SK-N-SH treated with all-trans-retinoic acid at 6 μM for 48 hours (cell line): Measurements from ENCODE around the gene PPP4R4.

Source experiments
- ARNTL ChIP-seq: fragments of 450-650 bp; formaldehyde crosslinking; IDR thresholded peaks from 2 replicates; pipeline ENCODE4 v1.5.0; 2020; ENCODE audit warnings: low read depth, mild to moderate bottlenecking, moderate library complexity, borderline replicate concordance
- CREB5 ChIP-seq: fragments of 250-450 bp; sonication (Bioruptor Pico); IDR thresholded peaks from 2 replicates; pipeline ENCODE4 v1.5.1; 2020; ENCODE audit warnings: low read depth, mild to moderate bottlenecking, moderate library complexity
- CSDC2 ChIP-seq: fragments of 250-450 bp; sonication (Bioruptor Pico); IDR thresholded peaks from 2 replicates; pipeline ENCODE4 v1.5.0; 2020; ENCODE audit warnings: mild to moderate bottlenecking, moderate library complexity
- CSRNP3 ChIP-seq: fragments of 250-450 bp; sonication (Bioruptor Pico); IDR thresholded peaks from 2 replicates; pipeline ENCODE4 v1.5.1; 2021; ENCODE audit warnings: mild to moderate bottlenecking, moderate library complexity
- ESRRG ChIP-seq: fragments of 250-450 bp; sonication (Bioruptor Pico); IDR thresholded peaks from 2 replicates; pipeline ENCODE4 v1.6.1; 2021; ENCODE audit warnings: mild to moderate bottlenecking
- ISL1 ChIP-seq: fragments of 250-450 bp; sonication (Bioruptor Pico); IDR thresholded peaks from 2 replicates; pipeline ENCODE4 v2.1.2; 2022; ENCODE audit warnings: mild to moderate bottlenecking, moderate library complexity
- PATZ1 ChIP-seq: fragments of 250-450 bp; sonication (Bioruptor Pico); IDR thresholded peaks from 2 replicates; pipeline ENCODE4 v1.8.0; 2020; ENCODE audit warnings: mild to moderate bottlenecking, moderate library complexity, borderline replicate concordance
- POU6F1 ChIP-seq: fragments of 250-450 bp; sonication (Bioruptor Pico); IDR thresholded peaks from 2 replicates; pipeline ENCODE4 v1.8.0; 2021; ENCODE audit warnings: low read depth, mild to moderate bottlenecking, moderate library complexity, borderline replicate concordance
- TOX ChIP-seq: fragments of 250-450 bp; sonication (Bioruptor Pico); IDR thresholded peaks from 2 replicates; pipeline ENCODE4 v1.8.0; 2021; ENCODE audit warnings: mild to moderate bottlenecking, moderate library complexity, borderline replicate concordance
- ZFP3 ChIP-seq: fragments of 250-450 bp; sonication (Bioruptor Pico); IDR thresholded peaks from 2 replicates; pipeline ENCODE4 v1.5.0; 2020; ENCODE audit warnings: mild to moderate bottlenecking, moderate library complexity
- ZFP30 ChIP-seq: fragments of 450-650 bp; formaldehyde crosslinking; IDR thresholded peaks from 2 replicates; pipeline ENCODE4 v1.5.0; 2022; ENCODE audit warnings: mild to moderate bottlenecking, moderate library complexity
- ZNF70 ChIP-seq: fragments of 450-650 bp; formaldehyde crosslinking; IDR thresholded peaks from 2 replicates; pipeline ENCODE4 v1.5.0; 2020; ENCODE audit warnings: mild to moderate bottlenecking, moderate library complexity

GRCh38 chr14:94177806-94178205, 3.7 kb downstream of the PPP4R4 start:
- no peak for TF ChIP-seq TOX (CRISPR knock-in tag)
- TF ChIP-seq ZFP3 (CRISPR knock-in tag): no peak
- no peak for TF ChIP-seq ARNTL (CRISPR knock-in tag)
- TF ChIP-seq PATZ1 (CRISPR knock-in tag): no peak
- no peak for TF ChIP-seq ZNF70 (CRISPR knock-in tag)
- no peak for TF ChIP-seq ESRRG (CRISPR knock-in tag)
- TF ChIP-seq ZFP30 (CRISPR knock-in tag): no peak
- no peak for TF ChIP-seq CSRNP3 (CRISPR knock-in tag)
- TF ChIP-seq CREB5 (CRISPR knock-in tag): no peak
- TF ChIP-seq POU6F1: no peak
- TF ChIP-seq CSDC2 (CRISPR knock-in tag): no peak
- no peak for TF ChIP-seq ISL1 (CRISPR knock-in tag)
